HG03457 (cell line): ENCODE data around the gene MLST8.
A peak's percentile ranks its signal among the peaks of the same experiment; 100 is the strongest.

Source experiments
- ATAC-seq: cut with Tn5 transposase; IDR thresholded peaks from one replicate; pipeline ENCODE4 v1.9.1; 2021; ENCODE audit warnings: moderate number of reproducible peaks; ENCODE audit not compliant: unreplicated experiment

Gene MLST8

GRCh38 chr16:2206780-2207433 lies 1.7 kb downstream of the MLST8 start:
- no peak for ATAC-seq

- no peak for ATAC-seq
Observed at GRCh38 chr16:2207872-2208271, 2.6 kb downstream of the MLST8 start.

- no peak for ATAC-seq
Observed at GRCh38 chr16:2208308-2208707, 3.1 kb downstream of the MLST8 start.

GRCh38 chr16:2208772-2209171 lies 3.5 kb downstream of the MLST8 start:
- no peak for ATAC-seq

GRCh38 chr16:2209258-2210008 lies 4.2 kb downstream of the MLST8 start:
- no peak for ATAC-seq

- no peak for ATAC-seq
Observed at GRCh38 chr16:2210009-2210332, 4.7 kb downstream of the MLST8 start.

- no peak for ATAC-seq
Observed at GRCh38 chr16:2210386-2211365, 5.4 kb downstream of the MLST8 start, which contains the start of gene BRICD5. TSS of gene BRICD5 (minus strand) at chr16:2210863. CDS start at chr16:2210833, 30 bp downstream.

GRCh38 chr16:2211923-2212347 lies 6.7 kb downstream of the MLST8 start:
- no peak for ATAC-seq

- no peak for ATAC-seq
Observed at GRCh38 chr16:2212362-2213324, 7.4 kb downstream of the MLST8 start.

- no peak for ATAC-seq
Observed at GRCh38 chr16:2213817-2214718, 8.8 kb downstream of the MLST8 start.

- peak; percentile 72 for ATAC-seq
Observed at GRCh38 chr16:2214719-2214968, 9.4 kb downstream of the MLST8 start, which contains the start of gene PGP. TSS of gene PGP (minus strand) at chr16:2214840. CDS start at chr16:2214777, 63 bp downstream.

GRCh38 chr16:2216330-2216729 lies 11.1 kb downstream of the MLST8 start:
- no peak for ATAC-seq

- peak; percentile 78 for ATAC-seq
Observed at GRCh38 chr16:2223221-2223941, 18.1 kb downstream of the MLST8 start, which contains the start of gene E4F1. TSS of gene E4F1 (plus strand) at chr16:2223591. CDS start at chr16:2223614, 23 bp downstream.

- ATAC-seq, result peak; percentile 4
Observed at GRCh38 chr16:2223942-2224486, 18.8 kb downstream of the MLST8 start.

- ATAC-seq, result no peak
Observed at GRCh38 chr16:2226245-2226793, 21.1 kb downstream of the MLST8 start.

GRCh38 chr16:2226918-2227317 lies 21.7 kb downstream of the MLST8 start:
- no peak for ATAC-seq

GRCh38 chr16:2228161-2228824 lies 23.0 kb downstream of the MLST8 start:
- no peak for ATAC-seq
